ENCODE results near the gene TEAD1.

TEAD1 gene

GRCh38 chr11:12906501-12906900, 232.3 kb downstream of the TEAD1 start:
- TF ChIP-seq SPI1 (IDR thresholded peaks at IDR 0.05; ENCODE audit: borderline replicate concordance, low read depth) (no peak), POLR2AphosphoS5 (IDR thresholded peaks at IDR 0.05; ENCODE audit: low read depth) (no peak), REST (IDR thresholded peaks at IDR 0.05; ENCODE audit: insufficient replicate concordance, low read depth) (no peak), GABPA (IDR thresholded peaks at IDR 0.05; ENCODE audit: low read depth) (no peak), CTCF (IDR thresholded peaks at IDR 0.05; ENCODE audit: insufficient read depth, low read length) (no peak)
- Histone ChIP-seq H3K27ac (replicated peaks) (no peak overlapping the region), H3K27me3 (ENCODE audit: insufficient read depth, poor library complexity, severe bottlenecking) (no peaks in the 10 kb centered on the region), H3K4me3 (replicated peaks; ENCODE audit: insufficient read depth, low read length) (no peak overlapping the region)
- DNase-seq (ENCODE audit: low read depth in 1 of 2, low spot score in 1 of 2): no peak

- Histone ChIP-seq H3K27ac (replicated peaks) (no peak overlapping the region), H3K27me3 (ENCODE audit: insufficient read depth, poor library complexity, severe bottlenecking) (no peaks in the 10 kb centered on the region), H3K4me3 (replicated peaks; ENCODE audit: insufficient read depth, low read length) (no peak overlapping the region)
- TF ChIP-seq CTCF (IDR thresholded peaks at IDR 0.05; ENCODE audit: insufficient read depth, low read length): no peak
- no peak for DNase-seq (ENCODE audit: low read depth in 1 of 2, low spot score in 1 of 2)
Observed at GRCh38 chr11:12909879-12910278, 235.7 kb downstream of the TEAD1 start.

GRCh38 chr11:12914400-12914912, 240.2 kb downstream of the TEAD1 start:
- Histone ChIP-seq H3K27ac (replicated peaks) (no peak overlapping the region), H3K4me3 (replicated peaks; ENCODE audit: insufficient read depth, low read length) (no peak overlapping the region), H3K27me3 (ENCODE audit: insufficient read depth, poor library complexity, severe bottlenecking) (no peaks in the 10 kb centered on the region)
- DNase-seq (ENCODE audit: low read depth in 1 of 2, low spot score in 1 of 2): peak in 1 of 2 experiments; percentile 7
- peak; percentile 37 for TF ChIP-seq CTCF (IDR thresholded peaks at IDR 0.05; ENCODE audit: insufficient read depth, low read length)
- TF ChIP-seq SPI1 (IDR thresholded peaks at IDR 0.05; ENCODE audit: borderline replicate concordance, low read depth): no peak

GRCh38 chr11:12915093-12915492, 240.9 kb downstream of the TEAD1 start:
- no peak for DNase-seq (ENCODE audit: low read depth in 1 of 2, low spot score in 1 of 2)
- no peak overlapping the region for H3K4me3 ChIP-seq (replicated peaks; ENCODE audit: insufficient read depth, low read length)
- TF ChIP-seq SPI1 (IDR thresholded peaks at IDR 0.05; ENCODE audit: borderline replicate concordance, low read depth) (no peak), POLR2AphosphoS5 (IDR thresholded peaks at IDR 0.05; ENCODE audit: low read depth) (no peak), REST (IDR thresholded peaks at IDR 0.05; ENCODE audit: insufficient replicate concordance, low read depth) (no peak), CTCF (IDR thresholded peaks at IDR 0.05; ENCODE audit: insufficient read depth, low read length) (no peak), GABPA (IDR thresholded peaks at IDR 0.05; ENCODE audit: low read depth) (no peak)
- no peak overlapping the region for H3K27ac ChIP-seq (replicated peaks)
- H3K27me3 ChIP-seq (ENCODE audit: insufficient read depth, poor library complexity, severe bottlenecking): no peaks in the 10 kb centered on the region
